GM19240 (cell line): ENCODE results near the gene NOTUM.
A peak's percentile ranks its signal among the peaks of the same experiment; 100 is the strongest.
"Not testable (repeated sequence)": the region's sequence is repeated elsewhere in the genome, so short reads cannot be mapped to it uniquely, and the experiment has no call there.

Experiments used
- DNase-seq: peaks from one replicate; pipeline ENCODE4 v3.0.0; 2011; ENCODE audit warnings: low spot score; ENCODE audit not compliant: insufficient read length

The NOTUM gene

DNA sequence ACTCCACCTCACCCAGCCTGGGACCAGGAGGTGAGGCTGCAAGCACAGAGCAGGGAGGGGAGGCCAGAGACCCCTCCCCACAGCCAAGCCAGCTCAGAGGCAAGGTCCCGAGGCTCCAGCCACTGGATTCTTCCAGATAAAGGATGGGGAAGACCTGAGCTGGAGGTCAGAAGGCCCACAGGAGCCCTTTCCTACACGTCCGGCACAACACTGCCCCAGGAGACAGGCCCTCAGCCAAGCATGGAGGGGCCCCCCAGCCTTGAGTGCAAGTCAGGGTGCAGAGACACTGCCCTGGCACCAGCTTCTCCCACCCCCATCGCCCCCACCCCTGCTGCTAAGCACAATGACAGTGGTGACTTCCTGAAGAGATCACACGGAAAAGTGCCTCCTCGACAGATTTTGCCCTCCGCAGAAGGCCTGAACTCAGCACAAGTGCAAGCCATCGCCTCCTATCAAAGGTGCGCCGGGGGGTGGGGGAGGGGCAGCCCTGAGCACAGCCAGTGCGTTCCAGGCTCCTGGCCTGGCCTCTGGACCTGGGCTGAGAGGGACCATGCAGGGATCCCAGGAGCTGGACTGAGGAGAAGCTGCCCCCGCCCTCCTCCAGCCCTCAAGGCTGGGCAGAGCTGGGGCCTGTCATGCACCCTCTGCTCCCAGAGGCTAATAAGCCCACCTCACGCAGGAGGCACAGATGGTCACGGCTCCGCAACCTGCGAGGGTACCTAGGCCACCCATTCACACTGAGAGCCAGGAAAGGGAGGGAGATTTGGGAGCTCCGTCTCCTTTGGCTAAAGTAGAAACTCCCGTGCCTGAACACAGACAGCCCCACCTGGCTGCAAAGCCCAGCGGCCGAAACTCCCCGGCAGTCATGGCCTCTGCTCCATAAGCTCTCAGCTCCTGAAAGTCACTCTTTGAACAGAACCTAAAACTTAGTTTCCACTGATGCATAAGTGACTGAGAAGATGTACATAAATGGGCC is 36.1 kb downstream of the NOTUM start:
- no peak for DNase-seq

DNA sequence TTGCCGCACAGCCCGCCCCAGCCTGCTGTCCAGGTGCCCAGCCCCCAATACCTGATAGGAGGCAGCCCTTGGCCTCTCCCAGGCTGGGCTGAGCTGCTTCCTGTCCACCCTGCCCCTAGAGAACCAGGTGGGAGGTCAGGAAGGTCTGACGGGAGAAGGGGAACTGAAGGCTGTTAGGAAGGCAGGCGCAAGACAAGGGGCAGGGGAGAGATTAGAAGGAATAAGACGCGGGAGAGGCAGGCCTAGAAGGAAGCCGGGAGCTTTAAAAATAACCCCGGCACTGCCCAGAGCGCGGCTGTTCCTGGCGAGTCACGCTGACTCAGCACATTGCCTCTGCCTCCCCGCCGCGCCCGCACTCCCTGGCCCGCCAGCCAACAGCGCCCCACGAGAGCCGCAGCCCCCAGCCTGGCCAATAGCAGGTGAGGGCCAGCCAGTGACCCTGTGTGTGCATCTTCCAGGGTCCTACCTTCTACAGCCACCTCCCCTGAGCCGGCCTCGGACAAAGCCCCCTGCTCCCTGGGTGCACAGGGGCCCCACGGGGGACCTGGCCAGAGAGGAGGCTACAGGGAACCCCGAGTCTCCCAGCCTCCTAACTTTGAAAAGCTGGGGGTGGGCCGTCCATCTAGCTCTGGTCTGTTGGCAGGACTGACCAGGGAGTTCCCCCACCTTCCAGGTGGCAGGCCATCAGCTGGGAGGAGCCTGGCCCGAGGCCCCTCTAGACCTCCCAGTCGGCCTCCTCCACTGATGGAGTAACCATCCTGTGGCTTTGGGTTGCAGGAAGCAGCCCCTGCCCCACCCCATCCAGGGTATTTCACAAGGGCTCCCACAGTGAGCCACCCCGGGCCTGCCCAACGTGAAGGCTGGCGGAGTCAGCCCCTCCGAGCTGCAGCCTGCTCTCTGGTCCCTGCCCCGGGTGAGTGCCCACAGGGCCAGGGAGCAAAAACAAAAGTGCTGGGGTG is 37.4 kb downstream of the NOTUM start:
- DNase-seq, result no peak

DNA sequence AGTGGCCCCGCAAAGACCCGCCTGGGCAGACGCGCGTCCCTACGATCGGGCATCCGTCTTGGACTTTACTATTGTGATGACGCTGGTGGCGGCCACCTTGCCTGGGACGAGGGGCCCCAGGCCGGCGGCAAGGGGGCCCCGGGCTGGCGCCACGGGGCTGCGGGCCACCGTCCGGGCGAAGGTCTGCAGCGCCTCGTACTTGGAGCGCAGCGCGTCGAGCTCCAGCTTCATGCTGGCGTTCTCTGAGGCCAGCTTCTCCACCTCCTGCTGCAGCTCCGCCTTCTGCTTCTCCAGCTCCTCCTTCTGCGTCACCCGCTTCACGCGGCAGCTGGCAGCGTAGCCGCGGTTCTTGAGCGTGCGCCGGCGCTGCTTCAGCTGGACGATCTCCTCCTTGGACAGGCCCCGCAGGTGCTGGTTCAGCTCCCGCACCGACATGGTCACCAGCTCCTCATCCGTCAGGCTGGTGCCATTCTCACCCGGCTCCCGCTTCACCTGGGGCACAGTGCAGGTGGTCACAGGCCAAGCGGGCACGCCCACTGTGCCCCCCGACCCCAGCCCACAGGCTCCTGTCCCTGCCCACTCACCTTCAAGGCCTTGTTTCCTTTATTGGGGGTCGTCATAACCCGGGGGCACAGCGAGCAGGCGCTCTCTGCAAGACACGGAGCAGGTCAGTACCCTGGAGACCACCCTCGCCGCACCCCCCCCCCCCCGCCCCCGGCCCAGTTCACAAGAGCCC is 38.3 kb downstream of the NOTUM start:
- DNase-seq, result no peak

DNA sequence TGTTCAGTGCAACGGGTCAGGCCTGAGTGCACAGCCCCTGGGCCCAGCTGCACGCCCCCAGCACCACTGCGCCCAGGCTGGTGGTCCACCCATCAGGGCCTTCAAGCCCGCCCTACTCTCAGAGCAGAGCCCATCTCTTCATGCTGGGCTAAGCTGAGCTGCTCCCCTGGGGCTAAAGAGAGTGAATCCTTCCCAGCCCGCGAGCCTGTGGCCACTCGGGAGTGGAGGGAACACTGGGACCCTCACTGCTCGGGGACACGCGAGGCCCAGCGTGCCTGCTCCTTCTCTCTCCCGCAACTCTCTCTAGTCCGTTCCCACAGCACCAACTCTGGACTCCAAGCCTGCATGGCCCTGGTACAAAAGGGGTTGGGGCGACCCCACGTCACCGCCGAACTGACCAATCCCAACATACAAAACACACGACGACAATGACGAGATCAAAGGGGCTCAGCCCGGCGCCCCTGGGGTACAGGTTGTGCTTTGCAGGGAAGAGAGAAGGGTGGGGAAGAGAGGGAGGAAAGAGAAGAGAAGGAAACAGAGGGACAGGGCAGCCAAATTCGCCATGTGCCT is 38.9 kb downstream of the NOTUM start:
- no peak for DNase-seq

DNA sequence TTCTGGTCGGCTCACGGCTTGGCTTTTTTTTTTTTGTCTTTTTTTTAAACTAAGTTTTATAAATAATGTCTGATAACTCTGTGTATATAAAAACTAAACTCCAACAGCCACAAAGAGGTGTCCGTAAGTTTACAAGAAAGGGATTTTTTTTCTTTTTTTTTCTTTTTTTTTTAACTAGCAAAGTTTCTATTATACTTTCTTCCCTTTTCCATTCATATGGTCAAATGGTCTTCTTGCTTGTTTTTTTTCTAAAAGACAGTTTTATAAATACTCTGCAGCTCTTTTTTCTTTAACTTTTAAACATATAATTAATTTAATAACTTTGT is 39.5 kb downstream of the NOTUM start:
- no peak for DNase-seq

DNA sequence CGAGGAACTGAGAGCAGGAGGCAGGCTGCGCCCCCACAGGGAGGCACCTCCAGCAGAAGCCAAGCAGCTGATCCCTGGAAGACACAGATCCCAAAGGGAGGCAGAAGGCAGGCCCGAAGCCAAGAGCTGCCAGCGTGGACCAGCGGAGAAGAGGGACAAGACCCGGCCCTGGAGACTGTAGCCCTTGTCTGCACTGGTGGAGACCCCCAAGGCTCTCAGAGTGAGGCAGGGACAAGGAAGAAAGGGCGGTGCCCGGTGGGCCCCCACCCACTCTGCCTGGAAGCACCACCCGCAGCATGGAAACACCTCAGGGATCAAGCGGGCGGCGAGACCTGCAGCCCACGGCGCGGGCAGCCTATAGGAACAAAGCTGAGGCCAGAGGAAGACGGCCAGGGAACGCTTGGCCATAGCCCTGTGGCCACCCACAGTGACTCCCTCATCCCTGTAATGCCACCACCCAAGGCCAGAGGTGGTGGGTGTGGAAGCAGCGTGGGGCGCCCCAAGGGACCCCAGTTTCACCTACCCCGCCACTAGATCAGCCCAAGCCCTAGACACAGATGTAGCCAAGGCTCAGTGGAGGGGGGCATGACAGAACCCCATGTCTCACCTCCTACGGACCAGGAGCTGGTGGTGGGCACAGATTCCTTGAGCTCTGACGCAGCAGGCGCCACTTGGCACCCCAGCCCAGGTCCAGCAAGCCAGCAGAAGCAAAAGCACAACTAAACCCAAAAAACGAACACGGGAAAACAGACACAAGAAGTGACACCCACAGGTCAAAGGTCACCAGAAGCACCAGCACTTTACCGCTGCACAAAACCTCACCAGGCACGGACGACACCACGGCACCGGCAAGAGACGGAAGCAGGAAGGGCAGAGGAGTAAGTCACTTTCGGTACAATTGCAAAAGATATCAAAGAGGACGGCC is 40.1 kb downstream of the NOTUM start:
- DNase-seq, result no peak

DNA sequence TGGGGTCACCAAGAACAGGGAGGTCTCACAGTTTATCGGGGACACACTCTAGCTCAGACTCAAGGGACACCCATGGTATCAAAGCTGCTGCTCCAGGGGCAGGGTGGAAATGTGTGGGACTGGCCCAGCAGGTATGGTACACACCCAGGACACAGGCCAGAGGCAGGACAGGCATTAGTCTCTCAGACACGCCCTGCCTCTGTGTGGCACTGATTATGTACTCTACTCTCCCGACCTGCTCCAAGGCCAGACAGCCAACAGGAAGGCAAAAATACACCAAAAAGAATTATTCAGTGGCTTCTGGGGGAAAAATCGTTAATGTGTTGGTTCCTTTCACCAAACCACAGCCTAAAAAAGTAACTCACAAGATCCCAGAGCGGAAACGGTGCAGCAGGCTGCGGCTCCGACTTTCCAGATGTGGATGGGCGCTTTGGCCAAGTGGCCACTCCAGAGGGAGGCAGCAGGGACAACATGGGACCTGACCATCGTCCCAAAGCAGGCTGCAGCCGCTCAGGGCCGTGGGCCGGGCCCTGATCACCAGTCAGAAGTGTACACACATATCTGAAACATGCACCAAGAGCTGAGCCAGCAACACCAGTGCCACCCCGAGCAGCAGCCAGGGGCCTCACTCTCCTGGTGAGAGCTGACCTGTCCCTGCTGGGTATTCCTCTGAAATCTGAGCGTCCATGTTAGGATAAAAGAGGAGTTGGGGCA is 42.0 kb downstream of the NOTUM start:
- DNase-seq, result no peak

DNA sequence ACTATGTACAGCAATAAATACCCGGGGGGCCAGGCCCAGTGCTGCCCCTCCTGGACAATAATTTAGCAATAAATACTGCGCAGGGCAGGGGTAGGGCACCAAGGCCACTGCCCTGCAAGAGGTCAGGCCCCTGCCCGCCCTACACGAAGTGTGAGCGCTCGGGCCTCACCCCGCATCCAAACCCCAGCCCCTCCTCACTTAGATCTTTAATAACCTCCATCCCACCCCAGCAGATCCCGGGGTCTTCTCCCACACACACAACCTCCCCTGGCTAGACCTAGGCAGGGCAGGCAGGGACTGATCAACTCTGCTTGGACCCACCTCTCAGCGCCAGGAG is 42.7 kb downstream of the NOTUM start:
- DNase-seq, result not testable (repeated sequence)

DNA sequence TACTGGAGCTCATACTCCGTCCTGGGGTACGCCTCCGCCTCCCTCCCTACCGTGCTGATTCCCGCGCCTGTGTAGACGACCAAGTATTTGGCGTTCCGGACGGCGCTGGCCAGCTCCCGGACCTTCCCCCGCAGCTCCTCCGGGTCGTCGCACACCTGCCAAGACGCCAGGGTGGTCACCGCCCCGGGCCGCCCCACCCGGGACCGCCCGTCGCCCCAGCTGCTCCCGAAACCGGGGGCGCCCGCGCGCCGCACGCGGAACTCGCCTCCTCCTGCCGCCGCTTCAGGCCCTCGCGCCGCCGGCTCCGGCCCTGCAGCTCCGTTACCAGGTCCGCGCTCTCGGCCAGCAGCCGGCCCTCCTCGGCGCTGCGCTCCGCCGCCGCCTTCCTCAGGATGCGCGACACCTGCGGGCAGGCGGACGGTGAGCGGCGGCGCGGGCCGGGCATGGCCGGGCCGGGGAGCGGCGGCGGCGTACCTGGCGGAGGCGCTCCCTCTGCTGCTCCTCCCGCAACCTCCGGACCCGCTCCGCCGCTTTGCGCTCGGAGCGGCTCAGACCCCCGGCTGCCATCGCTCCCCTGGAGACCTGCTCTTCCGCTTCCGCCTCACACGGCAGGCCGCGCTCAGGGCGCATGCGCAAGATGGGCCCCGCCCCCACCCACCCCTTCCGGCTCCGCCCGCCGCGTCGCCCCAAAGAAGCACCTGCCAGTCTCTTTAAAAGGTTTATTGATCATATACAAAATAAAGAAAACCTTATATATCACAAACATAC is 43.2 kb downstream of the NOTUM start, which contains the start of gene SIRT7:
Gene SIRT7 (minus strand): TSS at position 612 of the 768 bp plus-strand sequence. CDS start 45 bp downstream, at position 567.
- peak; percentile 100 for DNase-seq

DNA sequence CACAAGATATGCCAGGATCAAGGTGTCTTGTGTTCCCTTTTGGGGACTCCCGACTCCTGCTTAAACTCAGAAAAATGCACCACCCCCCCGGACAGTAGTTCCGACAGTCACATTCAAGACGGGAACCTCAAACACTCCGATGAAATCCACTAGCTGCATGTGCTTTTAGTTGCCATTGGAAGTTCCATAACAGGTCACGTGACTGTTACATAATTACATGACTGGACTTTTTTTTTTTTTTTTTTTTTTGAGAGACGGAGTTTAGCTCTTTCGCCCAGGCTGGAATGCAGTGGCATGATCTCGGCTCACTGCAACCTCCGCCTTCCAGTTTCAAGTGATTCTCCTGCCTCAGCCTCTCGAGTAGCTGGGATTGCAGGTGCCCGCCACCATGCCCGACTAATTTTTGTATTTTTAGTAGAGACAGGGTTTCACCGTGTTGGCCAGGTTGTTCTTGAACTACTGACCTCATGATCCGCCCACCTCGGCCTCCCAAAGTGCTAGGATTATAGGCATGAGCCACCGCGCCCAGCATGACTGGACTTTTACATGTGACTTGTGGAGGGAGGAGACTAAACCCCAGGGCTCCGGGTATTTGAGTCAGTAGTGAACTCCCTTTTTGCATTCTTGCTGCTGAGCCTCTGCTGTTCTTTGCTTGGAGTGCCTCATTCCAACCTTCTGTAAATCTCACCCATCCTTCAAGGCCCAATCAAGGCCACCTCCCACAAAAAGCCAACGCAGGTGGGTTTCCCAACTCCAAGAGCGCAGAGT is 44.6 kb downstream of the NOTUM start:
- no peak for DNase-seq

DNA sequence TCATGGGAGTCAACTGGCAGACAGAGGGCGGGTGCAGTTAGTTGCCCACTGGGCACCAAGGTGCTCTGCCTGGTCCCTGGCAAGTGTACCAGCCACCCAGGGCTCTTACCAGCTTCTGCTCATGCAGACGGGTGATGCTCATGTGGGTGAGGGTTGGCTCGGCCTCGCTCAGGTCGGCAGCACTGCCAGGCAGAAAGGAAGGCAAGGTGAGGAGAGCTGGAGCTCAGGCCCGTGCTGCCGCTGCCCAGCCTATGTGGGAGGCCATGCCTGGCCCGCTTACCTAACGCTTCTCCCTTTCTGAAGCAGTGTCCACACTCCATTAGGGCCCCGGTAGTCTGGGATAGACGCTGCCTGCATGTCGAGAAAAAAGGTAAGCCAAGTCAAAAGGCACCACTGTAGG is 45.7 kb downstream of the NOTUM start:
- DNase-seq, result no peak

DNA sequence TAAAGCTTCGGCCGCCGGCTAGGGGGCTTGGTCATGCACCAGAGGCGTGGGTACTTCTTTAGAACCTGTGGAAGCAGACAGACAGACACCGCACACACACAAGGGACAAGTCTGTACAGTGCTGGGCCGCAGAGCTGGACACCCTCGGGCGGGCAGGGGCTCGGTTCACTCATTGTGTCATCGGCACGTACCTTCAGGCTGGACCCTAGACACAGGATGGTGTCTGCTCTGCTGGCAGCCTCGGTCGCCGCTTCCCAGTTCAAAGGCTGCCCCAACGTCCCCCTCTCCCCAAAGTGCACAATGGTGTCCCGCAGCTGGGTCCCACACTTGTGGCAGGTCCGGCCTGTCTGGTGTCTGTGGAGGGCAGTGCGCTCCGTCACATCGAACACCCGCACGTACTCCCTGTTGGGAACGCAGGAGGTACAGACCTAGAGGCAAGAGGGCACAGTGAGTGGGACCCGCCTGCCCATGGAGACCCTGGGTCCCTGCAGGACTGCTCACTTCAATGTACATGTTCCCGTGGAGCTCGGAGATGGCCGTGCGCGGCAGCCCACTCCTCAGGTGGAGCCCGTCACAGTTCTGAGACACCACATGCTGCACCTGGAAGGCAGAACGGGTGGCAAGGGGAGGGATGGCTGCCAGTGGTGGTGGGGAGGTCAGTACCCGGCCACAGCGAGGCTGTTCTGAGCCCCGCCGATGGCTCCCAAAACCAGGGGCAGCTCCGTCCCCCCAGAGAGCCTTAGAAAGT is 46.7 kb downstream of the NOTUM start:
- no peak for DNase-seq

DNA sequence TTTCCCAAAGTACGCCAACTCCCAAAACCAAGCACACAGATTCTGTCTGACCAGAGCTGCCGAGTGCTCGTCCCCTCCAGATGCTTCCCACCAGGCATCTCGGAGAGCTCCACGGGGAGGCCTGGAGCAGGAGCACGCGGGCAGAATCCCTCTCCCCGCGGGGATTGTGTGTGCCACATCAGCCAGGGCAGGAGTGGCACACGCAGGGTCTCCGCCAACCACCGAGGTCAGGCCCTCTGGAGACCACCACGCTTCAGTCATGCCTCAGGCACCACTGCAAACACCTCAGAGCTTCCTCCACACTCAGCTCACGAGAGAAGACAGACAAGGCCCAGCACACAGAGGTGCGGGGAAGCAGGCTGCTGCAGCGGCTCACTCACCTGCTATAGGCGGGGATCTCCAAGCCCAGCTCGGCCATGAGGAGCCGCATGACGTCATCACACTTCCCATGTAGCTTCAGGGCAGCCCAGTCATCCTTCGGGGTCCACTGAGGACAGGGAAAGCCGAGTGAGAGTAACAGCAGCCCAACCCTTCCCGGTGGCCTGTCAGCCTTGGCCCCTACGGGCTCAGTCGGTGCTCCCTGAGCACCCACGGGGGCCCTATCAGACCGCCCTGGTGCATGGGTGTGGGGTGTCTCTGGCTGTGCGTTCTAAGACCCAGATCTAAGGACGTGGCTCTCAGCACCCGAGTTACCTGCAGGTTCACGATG is 47.4 kb downstream of the NOTUM start:
- DNase-seq, result no peak

DNA sequence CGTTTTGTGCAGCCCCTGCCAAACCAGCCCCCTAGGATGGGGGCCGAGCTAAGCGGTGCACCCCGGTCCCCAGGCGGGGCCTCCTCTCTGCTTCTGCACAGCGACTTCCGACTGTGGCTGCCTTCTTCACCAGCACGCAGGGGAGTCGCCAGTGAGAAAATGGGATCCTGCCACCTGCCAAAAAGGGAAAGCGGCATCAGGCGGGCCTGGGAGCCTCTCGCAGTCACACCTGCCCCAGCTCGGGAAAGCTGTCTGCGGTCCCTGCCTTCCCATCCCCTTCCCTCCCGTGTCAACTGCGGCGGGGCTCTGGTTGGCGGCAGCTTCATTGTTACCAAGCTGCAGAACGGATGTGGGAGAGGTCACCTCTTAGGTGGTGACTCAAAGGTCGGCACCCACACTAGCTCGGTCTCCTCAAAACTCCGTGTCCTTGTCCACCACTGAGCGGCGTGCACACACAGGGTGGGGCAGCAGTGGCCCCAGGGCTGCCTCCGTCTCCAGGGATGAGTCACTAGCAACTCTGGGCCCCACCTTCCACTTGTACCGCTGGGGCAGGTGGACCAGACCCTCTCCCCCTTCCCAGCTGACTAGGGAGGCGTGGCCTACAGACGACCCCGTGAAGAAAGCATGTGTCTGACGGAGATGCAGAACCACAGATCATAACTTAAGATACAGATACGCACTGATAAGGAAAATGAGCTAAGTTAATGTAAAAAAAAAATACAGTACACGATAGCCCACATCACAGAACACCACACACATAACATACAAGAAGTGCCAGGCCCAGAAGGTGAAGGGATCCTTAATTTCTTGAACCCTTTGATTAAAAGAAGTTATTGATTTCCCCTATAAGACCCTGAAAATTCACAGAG is 48.3 kb downstream of the NOTUM start:
- no peak for DNase-seq

DNA sequence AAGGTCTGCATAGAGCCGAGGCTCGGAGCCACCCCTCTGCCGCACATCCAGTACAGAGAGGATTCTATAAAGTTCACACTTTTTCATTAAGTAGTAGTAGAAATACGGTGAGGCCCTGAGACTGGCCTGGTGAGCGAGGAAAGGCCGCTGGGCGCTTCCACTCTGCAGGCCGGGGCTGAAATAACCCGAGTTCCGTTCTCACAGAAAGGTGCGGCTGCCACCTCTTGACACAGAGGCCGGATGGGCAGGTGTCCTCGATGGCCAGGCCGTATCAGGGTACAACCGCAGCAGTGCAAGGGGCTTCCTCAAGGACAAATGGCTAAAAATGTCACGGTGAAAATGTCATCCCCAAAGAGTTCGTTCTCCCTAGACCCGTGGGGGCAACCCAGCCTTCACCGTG is 49.0 kb downstream of the NOTUM start:
- DNase-seq, result no peak
